Memory B cell (primary cell): Measurements from ENCODE around the gene TRMT112.

ENCODE experiments used
- ATAC-seq: fragments of 150-1000 bp; cut with Tn5 transposase; 2 replicates; pipeline ENCODE4 v1.10.0; 2021; ENCODE audit warnings: low read depth, mild to moderate bottlenecking, moderate library complexity
- DNase-seq, 2 donors: peaks; one replicate each; pipeline ENCODE4 v3.0.0; 2022; ENCODE audit warnings: low spot score in 2 of 2
- H3K27ac Mint-ChIP-seq: one replicate; pipeline ENCODE4 v1.8.0; 2022; ENCODE audit warnings: mild to moderate bottlenecking, moderate library complexity, mixed read lengths
- H3K27me3 Mint-ChIP-seq: one replicate; pipeline ENCODE4 v1.8.0; 2022; ENCODE audit warnings: mixed read lengths
- H3K36me3 Mint-ChIP-seq: one replicate; pipeline ENCODE4 v1.8.0; 2022; ENCODE audit warnings: mild to moderate bottlenecking, mixed read lengths
- H3K4me1 Mint-ChIP-seq: one replicate; pipeline ENCODE4 v1.8.0; 2022; ENCODE audit warnings: mixed read lengths
- H3K4me3 Mint-ChIP-seq: one replicate; pipeline ENCODE4 v1.8.0; 2022; ENCODE audit warnings: mild to moderate bottlenecking, moderate library complexity, mixed read lengths
- H3K9me3 Mint-ChIP-seq: one replicate; pipeline ENCODE4 v1.8.0; 2022; ENCODE audit warnings: mixed read lengths

TRMT112 gene

GRCh38 chr11:64355078-64355940 is 38.0 kb upstream of the TRMT112 start:
- Mint-ChIP-seq H3K4me3 (no peak overlapping the region), H3K9me3 (no peaks in the 10 kb centered on the region), H3K36me3 (peaks cover 2% of the 10 kb centered on the region), H3K27ac (no peak overlapping the region), H3K4me1 (peaks cover 24% of the 10 kb centered on the region), H3K27me3 (no peaks in the 10 kb centered on the region)
- peak; percentile 32 to 48 for DNase-seq
- peak; percentile 57 for ATAC-seq

- Mint-ChIP-seq H3K27ac (no peak overlapping the region), H3K36me3 (peaks cover 4% of the 10 kb centered on the region), H3K27me3 (no peaks in the 10 kb centered on the region), H3K4me3 (no peak overlapping the region), H3K4me1 (peaks cover 15% of the 10 kb centered on the region), H3K9me3 (no peaks in the 10 kb centered on the region)
- no peak for ATAC-seq
- no peak for DNase-seq
Observed at GRCh38 chr11:64353715-64354506, 36.6 kb upstream of the TRMT112 start.

- no peak for DNase-seq
- Mint-ChIP-seq H3K9me3 (no peaks in the 10 kb centered on the region), H3K4me3 (no peak overlapping the region), H3K36me3 (peaks cover 4% of the 10 kb centered on the region), H3K4me1 (peaks cover 15% of the 10 kb centered on the region), H3K27ac (no peak overlapping the region), H3K27me3 (no peaks in the 10 kb centered on the region)
- ATAC-seq: no peak
Observed at GRCh38 chr11:64352995-64353714, 35.8 kb upstream of the TRMT112 start.

GRCh38 chr11:64352099-64352994 is 35.0 kb upstream of the TRMT112 start:
- no peak for ATAC-seq
- H3K9me3 Mint-ChIP-seq: no peaks in the 10 kb centered on the region
- H3K27me3 Mint-ChIP-seq: no peaks in the 10 kb centered on the region
- H3K4me3 Mint-ChIP-seq: no peak overlapping the region
- DNase-seq: no peak
- no peak overlapping the region for H3K27ac Mint-ChIP-seq
- H3K36me3 Mint-ChIP-seq: peaks cover 4% of the 10 kb centered on the region
- peaks cover 15% of the 10 kb centered on the region for H3K4me1 Mint-ChIP-seq

- no peak for ATAC-seq
- H3K4me3 Mint-ChIP-seq: no peak overlapping the region
Observed at GRCh38 chr11:64351136-64351631, 33.8 kb upstream of the TRMT112 start.

GRCh38 chr11:64349404-64349803 is 32.0 kb upstream of the TRMT112 start:
- H3K9me3 Mint-ChIP-seq: no peaks in the 10 kb centered on the region

More at GRCh38 chr11:64351136-64351631, 33.8 kb upstream of the TRMT112 start:
- Mint-ChIP-seq H3K4me1 (peaks cover 15% of the 10 kb centered on the region), H3K27me3 (no peaks in the 10 kb centered on the region), H3K9me3 (no peaks in the 10 kb centered on the region), H3K27ac (no peak overlapping the region), H3K36me3 (peaks cover 4% of the 10 kb centered on the region)
- DNase-seq: no peak

GRCh38 chr11:64349025-64349387 is 31.6 kb upstream of the TRMT112 start:
- H3K9me3 Mint-ChIP-seq: no peaks in the 10 kb centered on the region
- DNase-seq: no peak
- no peak for ATAC-seq
- peaks cover 6% of the 10 kb centered on the region for H3K36me3 Mint-ChIP-seq
- no peak overlapping the region for H3K4me3 Mint-ChIP-seq
- H3K27ac Mint-ChIP-seq: no peak overlapping the region
- peaks cover 12% of the 10 kb centered on the region for H3K4me1 Mint-ChIP-seq
- no peaks in the 10 kb centered on the region for H3K27me3 Mint-ChIP-seq

More at GRCh38 chr11:64349404-64349803, 32.0 kb upstream of the TRMT112 start:
- H3K4me1 Mint-ChIP-seq: peaks cover 12% of the 10 kb centered on the region
- no peak for ATAC-seq
- no peak overlapping the region for H3K27ac Mint-ChIP-seq
- peaks cover 6% of the 10 kb centered on the region for H3K36me3 Mint-ChIP-seq
- no peak overlapping the region for H3K4me3 Mint-ChIP-seq
- no peaks in the 10 kb centered on the region for H3K27me3 Mint-ChIP-seq
- DNase-seq: no peak

GRCh38 chr11:64348383-64349024 is 31.1 kb upstream of the TRMT112 start:
- Mint-ChIP-seq H3K27ac (no peak overlapping the region), H3K27me3 (no peaks in the 10 kb centered on the region), H3K36me3 (peaks cover 6% of the 10 kb centered on the region), H3K4me1 (peaks cover 12% of the 10 kb centered on the region), H3K9me3 (no peaks in the 10 kb centered on the region), H3K4me3 (no peak overlapping the region)
- no peak for DNase-seq
- no peak for ATAC-seq

- Mint-ChIP-seq H3K27ac (no peak overlapping the region), H3K4me3 (no peak overlapping the region), H3K4me1 (peaks cover 18% of the 10 kb centered on the region), H3K9me3 (no peaks in the 10 kb centered on the region), H3K27me3 (no peaks in the 10 kb centered on the region), H3K36me3 (peaks cover 11% of the 10 kb centered on the region)
- no peak for DNase-seq
- no peak for ATAC-seq
Observed at GRCh38 chr11:64347193-64347867, 30.0 kb upstream of the TRMT112 start.

GRCh38 chr11:64344787-64345186 is 27.4 kb upstream of the TRMT112 start:
- Mint-ChIP-seq H3K36me3 (peaks cover 12% of the 10 kb centered on the region), H3K27ac (no peak overlapping the region), H3K4me1 (peaks cover 28% of the 10 kb centered on the region), H3K4me3 (no peak overlapping the region), H3K9me3 (no peaks in the 10 kb centered on the region), H3K27me3 (no peaks in the 10 kb centered on the region)
- ATAC-seq: no peak
- DNase-seq: no peak

- H3K4me1 Mint-ChIP-seq: peaks cover 36% of the 10 kb centered on the region
- H3K27ac Mint-ChIP-seq: no peak overlapping the region
- peaks cover 10% of the 10 kb centered on the region for H3K36me3 Mint-ChIP-seq
- no peak for ATAC-seq
- no peak overlapping the region for H3K4me3 Mint-ChIP-seq
- DNase-seq: no peak
- H3K27me3 Mint-ChIP-seq: no peaks in the 10 kb centered on the region
- H3K9me3 Mint-ChIP-seq: no peaks in the 10 kb centered on the region
Observed at GRCh38 chr11:64343767-64344559, 26.6 kb upstream of the TRMT112 start.
